WI38 (cell line): Measurements from ENCODE around the gene NTNG1.

Experiments used
- H3K4me3 ChIP-seq: 2 replicates; pipeline ENCODE4 v1.5.1; 2011; ENCODE audit warnings: low read depth, mild to moderate bottlenecking, control low read depth, low read length
- CTCF ChIP-seq: IDR thresholded peaks from 2 replicates; pipeline ENCODE4 v1.5.1; 2012; ENCODE audit warnings: low read depth, mild to moderate bottlenecking, control low read depth, low read length

The NTNG1 gene

GRCh38 chr1:107379826-107380225, 239.0 kb downstream of the NTNG1 start:
- no peak for TF ChIP-seq CTCF

GRCh38 chr1:107389410-107390396, 248.9 kb downstream of the NTNG1 start:
- no peak for TF ChIP-seq CTCF
- H3K4me3 ChIP-seq = no peak overlapping the region

More at GRCh38 chr1:107379826-107380225, 239.0 kb downstream of the NTNG1 start:
- H3K4me3 ChIP-seq = no peak overlapping the region

- no peak overlapping the region for H3K4me3 ChIP-seq
- no peak for TF ChIP-seq CTCF
Observed at GRCh38 chr1:107394301-107394700, 253.5 kb downstream of the NTNG1 start.

- H3K4me3 ChIP-seq = no peak overlapping the region
- TF ChIP-seq CTCF = no peak
Observed at GRCh38 chr1:107401704-107402103, 260.9 kb downstream of the NTNG1 start.

GRCh38 chr1:107404756-107405155, 263.9 kb downstream of the NTNG1 start:
- TF ChIP-seq CTCF = no peak
- no peak overlapping the region for H3K4me3 ChIP-seq

GRCh38 chr1:107405236-107405635, 264.4 kb downstream of the NTNG1 start:
- no peak for TF ChIP-seq CTCF
- H3K4me3 ChIP-seq = no peak overlapping the region

- no peak for TF ChIP-seq CTCF
- H3K4me3 ChIP-seq = no peak overlapping the region
Observed at GRCh38 chr1:107407011-107407410, 266.2 kb downstream of the NTNG1 start.
